Right lobe of liver (tissue), 4 donors: ENCODE measurements around the gene C4B.
"Not testable (repeated sequence)": the region's sequence is repeated elsewhere in the genome, so short reads cannot be mapped to it uniquely, and the experiment has no call there.

Source experiments
- CTCF ChIP-seq, 4 donors: fragments of 200-600 bp in 3 of 4; fragments of 450-650 bp in 1 of 4; IDR thresholded peaks; one replicate each; pipeline versions ENCODE4 v1.5.1 to v1.8.0; 2016 to 2022; ENCODE audit warnings: antibody characterized with exemption in 4 of 4, mild to moderate bottlenecking in 2 of 4
- POLR2A ChIP-seq: fragments of 450-650 bp; IDR thresholded peaks from one replicate; pipeline ENCODE4 v1.6.1; 2017; ENCODE audit warnings: antibody characterized with exemption, mild to moderate bottlenecking
- donor health status: DM: no; HTN: no; CAD: no.
- donor health status: DM: no; HTN: no; CAD: no.
- donor health status: DM: no; HTN: yes; CAD: no.

- TF ChIP-seq POLR2A; CTCF (IDR thresholded peaks at IDR 0.05): not testable (repeated sequence)
Observed at GRCh38 chr6:31994421-31994820, 20.2 kb upstream of the C4B start.
